ENCODE results near the gene ASS1.

- TF ChIP-seq, protein P1, sequence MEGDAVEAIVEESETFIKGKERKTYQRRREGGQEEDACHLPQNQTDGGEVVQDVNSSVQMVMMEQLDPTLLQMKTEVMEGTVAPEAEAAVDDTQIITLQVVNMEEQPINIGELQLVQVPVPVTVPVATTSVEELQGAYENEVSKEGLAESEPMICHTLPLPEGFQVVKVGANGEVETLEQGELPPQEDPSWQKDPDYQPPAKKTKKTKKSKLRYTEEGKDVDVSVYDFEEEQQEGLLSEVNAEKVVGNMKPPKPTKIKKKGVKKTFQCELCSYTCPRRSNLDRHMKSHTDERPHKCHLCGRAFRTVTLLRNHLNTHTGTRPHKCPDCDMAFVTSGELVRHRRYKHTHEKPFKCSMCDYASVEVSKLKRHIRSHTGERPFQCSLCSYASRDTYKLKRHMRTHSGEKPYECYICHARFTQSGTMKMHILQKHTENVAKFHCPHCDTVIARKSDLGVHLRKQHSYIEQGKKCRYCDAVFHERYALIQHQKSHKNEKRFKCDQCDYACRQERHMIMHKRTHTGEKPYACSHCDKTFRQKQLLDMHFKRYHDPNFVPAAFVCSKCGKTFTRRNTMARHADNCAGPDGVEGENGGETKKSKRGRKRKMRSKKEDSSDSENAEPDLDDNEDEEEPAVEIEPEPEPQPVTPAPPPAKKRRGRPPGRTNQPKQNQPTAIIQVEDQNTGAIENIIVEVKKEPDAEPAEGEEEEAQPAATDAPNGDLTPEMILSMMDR (IDR thresholded peaks at IDR 0.05; ENCODE audit: low read depth, low read length, poor library complexity, severe bottlenecking): no peak
- no peak for TF ChIP-seq EZH2phosphoT487 (IDR thresholded peaks at IDR 0.05; ENCODE audit: borderline replicate concordance, low read length)
Observed at GRCh38 chr9:130414910-130415746, 29.6 kb upstream of the ASS1 start.
